ENCODE results near the gene SPIB. TPM values are rescaled to one million over a fixed set of nuclear protein-coding genes. Genes with fewer than 3 reads are reported as not detected.

The SPIB gene
- total RNA-seq, 1 donor from 2014 or later: 0.11 TPM

DNA sequence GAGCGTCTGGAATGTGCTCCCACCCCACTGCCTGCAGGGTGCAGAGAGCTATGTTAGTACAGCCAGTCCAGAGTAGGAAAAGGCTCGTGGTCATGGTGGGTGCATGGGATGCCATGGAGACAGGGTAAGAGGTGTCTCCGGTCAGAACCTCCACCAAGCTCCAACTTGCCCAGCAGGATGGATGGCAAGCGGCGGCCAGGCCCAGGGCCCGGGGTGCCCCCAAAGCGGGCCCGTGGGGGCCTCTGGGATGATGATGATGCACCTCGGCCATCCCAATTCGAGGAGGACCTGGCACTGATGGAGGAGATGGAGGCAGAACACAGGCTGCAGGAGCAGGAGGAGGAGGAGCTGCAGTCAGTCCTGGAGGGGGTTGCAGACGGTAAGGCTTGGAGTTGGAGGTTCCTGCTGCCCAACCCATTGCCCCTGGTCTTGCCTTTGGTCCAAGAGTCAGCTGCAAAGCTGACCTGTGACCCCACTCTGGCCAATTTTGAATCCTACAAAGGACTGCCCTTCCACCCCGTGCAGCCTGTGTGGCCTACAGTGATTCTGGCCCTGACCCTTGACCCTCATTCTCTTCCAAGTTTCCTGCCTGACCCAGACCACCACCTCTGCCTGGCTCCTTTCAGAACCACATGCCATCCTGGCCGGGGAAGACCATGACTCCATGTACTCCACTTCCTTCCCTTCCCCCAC is 19.9 kb upstream of the SPIB start:
- Mint-ChIP-seq H3K36me3 (peaks cover 19% of the 10 kb centered on the region), H3K27me3 (ENCODE audit: low read depth) (no peaks in the 10 kb centered on the region), H3K4me1 (no peaks in the 10 kb centered on the region), H3K27ac (no peak overlapping the region), H3K9me3 (no peaks in the 10 kb centered on the region), H3K4me3 (no peak overlapping the region)
- no peak for TF ChIP-seq CTCF (IDR thresholded peaks at IDR 0.05; ENCODE audit: unreplicated experiment)
- no peak for DNase-seq (ENCODE audit: low spot score in 2 of 2, unreplicated experiment in 2 of 2)

DNA sequence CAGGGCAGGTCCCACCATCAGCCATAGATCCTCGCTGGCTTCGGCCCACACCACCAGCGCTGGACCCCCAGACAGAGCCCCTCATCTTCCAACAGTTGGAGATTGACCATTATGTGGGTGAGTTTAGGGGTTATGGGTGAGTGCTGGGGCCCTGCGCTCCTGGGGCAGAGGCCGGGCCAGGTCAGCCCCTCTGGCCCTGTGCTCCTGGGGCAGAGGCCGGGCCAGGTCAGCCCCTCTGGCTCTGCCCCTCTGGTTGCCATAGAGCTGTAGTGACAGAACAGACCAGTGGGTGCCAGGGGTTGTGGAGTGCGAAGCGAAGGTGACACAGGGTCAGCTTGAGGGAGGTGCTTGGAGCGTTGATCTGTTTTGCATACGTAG is 19.4 kb upstream of the SPIB start:
- Mint-ChIP-seq H3K36me3 (peaks cover 19% of the 10 kb centered on the region), H3K27ac (no peak overlapping the region), H3K27me3 (ENCODE audit: low read depth) (no peaks in the 10 kb centered on the region), H3K4me3 (no peak overlapping the region), H3K9me3 (no peaks in the 10 kb centered on the region), H3K4me1 (no peaks in the 10 kb centered on the region)
- no peak for TF ChIP-seq CTCF (IDR thresholded peaks at IDR 0.05; ENCODE audit: unreplicated experiment)
- DNase-seq (ENCODE audit: low spot score in 2 of 2, unreplicated experiment in 2 of 2): no peak

- Mint-ChIP-seq H3K27me3 (ENCODE audit: low read depth) (no peaks in the 10 kb centered on the region), H3K9me3 (no peaks in the 10 kb centered on the region), H3K4me3 (no peak overlapping the region), H3K36me3 (peaks cover 20% of the 10 kb centered on the region), H3K4me1 (no peaks in the 10 kb centered on the region), H3K27ac (no peak overlapping the region)
- no peak for TF ChIP-seq CTCF (IDR thresholded peaks at IDR 0.05; ENCODE audit: unreplicated experiment)
- no peak for DNase-seq (ENCODE audit: low spot score in 2 of 2, unreplicated experiment in 2 of 2)
These were observed 16.9 kb upstream of the SPIB start for GRCh38 chr19:50401605-50402450.

GRCh38 chr19:50402544-50403301 is 16.0 kb upstream of the SPIB start:
- TF ChIP-seq CTCF (IDR thresholded peaks at IDR 0.05; ENCODE audit: unreplicated experiment): no peak
- Mint-ChIP-seq H3K9me3 (no peaks in the 10 kb centered on the region), H3K4me1 (no peaks in the 10 kb centered on the region), H3K36me3 (peaks cover 20% of the 10 kb centered on the region), H3K27me3 (ENCODE audit: low read depth) (no peaks in the 10 kb centered on the region), H3K4me3 (no peak overlapping the region), H3K27ac (no peak overlapping the region)
- DNase-seq (ENCODE audit: low spot score in 2 of 2, unreplicated experiment in 2 of 2): no peak

GRCh38 chr19:50406156-50406820 is 12.4 kb upstream of the SPIB start:
- Mint-ChIP-seq H3K4me3 (no peak overlapping the region), H3K27me3 (ENCODE audit: low read depth) (no peaks in the 10 kb centered on the region), H3K27ac (no peak overlapping the region), H3K9me3 (no peaks in the 10 kb centered on the region), H3K4me1 (no peaks in the 10 kb centered on the region), H3K36me3 (peaks cover 16% of the 10 kb centered on the region)
- no peak for DNase-seq (ENCODE audit: low spot score in 2 of 2, unreplicated experiment in 2 of 2)
- TF ChIP-seq CTCF (IDR thresholded peaks at IDR 0.05; ENCODE audit: unreplicated experiment): no peak

Data from mesothelial cell of epicardium (in vitro differentiated cells).